IMR-90 (cell line): ENCODE data around the gene REEP2. TPM values are rescaled to one million over a fixed set of nuclear protein-coding genes. Genes with fewer than 3 reads are reported as not detected.

ENCODE experiments used
- ATAC-seq: fragments of 200-7000 bp; cut with Tn5 transposase; 2 replicates; pipeline ENCODE4 v1.9.1; 2020; ENCODE audit warnings: low read depth, mild to moderate bottlenecking, moderate library complexity
- BruUV-seq: library from RNA; stranded (reverse); fragments of 400-500 nt; replicated peaks from 2 replicates; lab custom pipeline; 2021; lab: Mats Ljungman, UMichigan
- CTCF ChIA-PET: fragments of 300-600 bp; formaldehyde crosslinking; extraction: SDS; loops from one replicate; lab custom pipeline; 2021; ENCODE audit warnings: antibody characterized with exemption; lab: Yijun Ruan, JAX
- POLR2A ChIA-PET: fragments of 300-600 bp; sonication (Branson Sonifier 250); formaldehyde crosslinking; loops from one replicate; lab custom pipeline; 2022; ENCODE audit warnings: antibody characterized with exemption; ENCODE audit not compliant: unreplicated experiment; lab: Charles Lee
- DNase-seq: peaks from one replicate; pipeline ENCODE4 v3.0.0; 2013
- H2AFZ ChIP-seq: replicated peaks from 2 replicates; pipeline ENCODE3; 2013; ENCODE audit warnings: low read length, mild to moderate bottlenecking; ENCODE audit not compliant: poor library complexity
- H2AK5ac ChIP-seq: 2 replicates; pipeline ENCODE4 v1.6.1; 2013; ENCODE audit warnings: low read depth, low read length, inconsistent platforms
- H2AK9ac ChIP-seq: replicated peaks from 2 replicates; pipeline ENCODE3; 2013; ENCODE audit warnings: mild to moderate bottlenecking, low read depth, low read length, moderate library complexity; ENCODE audit not compliant: poor library complexity
- H2BK120ac ChIP-seq: 2 replicates; pipeline ENCODE4 v1.6.1; 2013; ENCODE audit warnings: low read depth, low read length, inconsistent platforms
- H2BK15ac ChIP-seq: 3 replicates; pipeline ENCODE4 v1.6.1; 2013; ENCODE audit warnings: low read depth, low read length, inconsistent platforms
- H2BK20ac ChIP-seq: 2 replicates; pipeline ENCODE4 v1.6.1; 2013; ENCODE audit warnings: low read depth, mild to moderate bottlenecking, inconsistent platforms, low read length, moderate library complexity
- H2BK5ac ChIP-seq: 2 replicates; pipeline ENCODE4 v1.6.1; 2013; ENCODE audit warnings: mild to moderate bottlenecking, low read depth, low read length, inconsistent platforms; ENCODE audit not compliant: poor library complexity, severe bottlenecking
- H3K14ac ChIP-seq: replicated peaks from 2 replicates; pipeline ENCODE4 v1.6.1; 2013; ENCODE audit warnings: low read depth, low read length, inconsistent platforms
- H3K18ac ChIP-seq: 2 replicates; pipeline ENCODE4 v1.6.1; 2013; ENCODE audit warnings: low read depth, low read length, control low read depth
- H3K23ac ChIP-seq: 2 replicates; pipeline ENCODE4 v1.6.1; 2013; ENCODE audit warnings: low read depth, low read length, inconsistent platforms
- H3K27ac ChIP-seq: 2 replicates; pipeline ENCODE4 v1.5.1; 2013; ENCODE audit warnings: mild to moderate bottlenecking, control low read depth, low read length; ENCODE audit not compliant: insufficient read depth
- H3K27me3 ChIP-seq: 2 replicates; pipeline ENCODE4 v1.6.1; 2013; ENCODE audit warnings: low read length; ENCODE audit not compliant: control insufficient read depth, insufficient read depth
- H3K36me3 ChIP-seq: 2 replicates; pipeline ENCODE4 v1.6.1; 2013; ENCODE audit warnings: low read length, mixed read lengths; ENCODE audit not compliant: control insufficient read depth, insufficient read depth
- H3K4ac ChIP-seq: 2 replicates; pipeline ENCODE4 v1.6.1; 2013; ENCODE audit warnings: low read depth, low read length, inconsistent platforms
- H3K4me1 ChIP-seq: 2 replicates; pipeline ENCODE4 v1.6.1; 2013; ENCODE audit warnings: low read length, mixed read lengths; ENCODE audit not compliant: control insufficient read depth, insufficient read depth
- H3K4me2 ChIP-seq: 2 replicates; pipeline ENCODE4 v1.6.1; 2013; ENCODE audit warnings: low read depth, mild to moderate bottlenecking, control low read depth, low read length, moderate library complexity
- H3K4me3 ChIP-seq: 2 replicates; pipeline ENCODE4 v1.5.1; 2013; ENCODE audit warnings: low read depth, mild to moderate bottlenecking, control low read depth, low read length, moderate library complexity; ENCODE audit not compliant: insufficient read depth
- H3K56ac ChIP-seq: 2 replicates; pipeline ENCODE4 v1.6.1; 2013; ENCODE audit warnings: low read length, inconsistent platforms; ENCODE audit not compliant: insufficient read depth; ENCODE audit errors: extremely low read depth
- H3K79me1 ChIP-seq, 2 experiments: 2 replicates each; pipeline ENCODE4 v1.6.1; 2013; ENCODE audit warnings: low read length in 2 of 2, inconsistent platforms in 1 of 2, low read depth in 1 of 2
- H3K9ac ChIP-seq: 2 replicates; pipeline ENCODE4 v1.6.1; 2013; ENCODE audit warnings: low read depth, low read length, control low read depth
- H3K9me1 ChIP-seq: 2 replicates; pipeline ENCODE4 v1.6.1; 2013; ENCODE audit warnings: low read length, inconsistent platforms; ENCODE audit not compliant: insufficient read depth
- H3K9me3 ChIP-seq: 2 replicates; pipeline ENCODE4 v1.6.1; 2013; ENCODE audit warnings: low read length; ENCODE audit not compliant: control insufficient read depth, insufficient read depth
- H4K20me1 ChIP-seq: 2 replicates; pipeline ENCODE4 v1.6.1; 2013; ENCODE audit warnings: low read length, inconsistent platforms; ENCODE audit not compliant: insufficient read depth
- H4K5ac ChIP-seq: 2 replicates; pipeline ENCODE4 v1.6.1; 2013; ENCODE audit warnings: mild to moderate bottlenecking, low read depth, low read length, control low read depth
- H4K8ac ChIP-seq, 2 experiments: 2 replicates each; pipeline ENCODE4 v1.6.1; 2013; ENCODE audit warnings: low read depth in 2 of 2, low read length in 2 of 2, control low read depth in 1 of 2, inconsistent platforms in 1 of 2
- H4K91ac ChIP-seq: 2 replicates; pipeline ENCODE4 v1.6.1; 2013; ENCODE audit warnings: low read depth, low read length, inconsistent platforms; ENCODE audit not compliant: insufficient read depth
- RAD21 ChIP-seq: IDR thresholded peaks from 2 replicates; pipeline ENCODE4 v1.6.1; 2012; ENCODE audit warnings: low read length, improper control_type of control experiment
- WGBS, 2 experiments: methylation state at CpG; one replicate each; pipeline versions ENCODE4 v1.1.5 to v1.1.7; 2013; ENCODE audit warnings: missing lambda C conversion rate in 2 of 2; ENCODE audit not compliant: insufficient read length in 1 of 2; ENCODE audit errors: extremely low coverage in 2 of 2; 5-methylcytosine and 5-hydroxymethylcytosine counted together
- dilution Hi-C: fragments of 300-500 bp; cut with HindIII; formaldehyde crosslinking; loops from one replicate; pipeline ENCODE4 v1.14.3; 2018; ENCODE audit warnings: low sequenced_read_pairs; ENCODE audit not compliant: unreplicated experiment
- in situ Hi-C: fragments of 300-500 bp; cut with MboI; formaldehyde crosslinking; loops from 3 replicates; pipeline ENCODE4 v1.14.3; 2019; ENCODE audit warnings: low sequenced_read_pairs, inconsistent platforms, mixed read lengths
- intact Hi-C: fragments of 100-400 bp; cut with micrococcal nuclease; formaldehyde crosslinking; loops from 2 replicates; pipeline ENCODE4 v1.10.0; 2022
- polyA plus RNA-seq, 3 experiments: library from polyadenylated mRNA; depleted of rRNA; stranded (reverse); fragments of >200 nt; gene quantifications; 2 replicates each; pipeline ENCODE4 v1.2.3, GENCODE V29; 2012; ENCODE audit warnings: low replicate concordance in 1 of 3
- total RNA-seq: library from RNA; depleted of rRNA; stranded (reverse); fragments of >200 nt; gene quantifications from 2 replicates; pipeline ENCODE4 v1.2.3, GENCODE V29; 2012

REEP2 gene
- total and polyA plus RNA-seq, 2 of the 4 experiments (the other 2 are of a cell fraction) = 12.4 to 17.0 TPM

DNA sequence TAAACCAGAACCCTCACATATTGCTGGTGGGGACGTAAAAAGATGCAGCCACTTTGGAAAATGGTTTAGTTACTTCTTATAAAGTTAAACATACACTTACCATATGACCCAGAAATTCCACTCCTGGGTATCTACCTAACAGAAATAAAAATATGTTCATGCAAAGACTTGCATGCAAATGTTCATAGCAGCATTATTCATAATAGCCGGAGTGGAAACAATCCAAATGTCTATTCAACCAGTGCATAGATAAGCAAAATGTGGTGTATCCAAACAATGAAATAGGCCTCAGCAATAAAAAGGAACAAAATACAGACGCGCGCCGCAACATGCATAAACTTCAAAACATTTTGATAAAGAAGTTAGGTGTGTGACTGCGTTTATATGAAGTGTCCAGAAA lies 38.1 kb downstream of the REEP2 start:
- H3K4me2 ChIP-seq = no peak overlapping the region
- H3K4ac ChIP-seq = no peak overlapping the region
- H4K5ac ChIP-seq = no peak overlapping the region
- dilution Hi-C loops = no loop called here
- H4K20me1 ChIP-seq = no peaks in the 10 kb centered on the region
- no CpG with 5 or more reads among the region's 7 CpGs for WGBS, 2 experiments
- H3K23ac ChIP-seq = no peak overlapping the region
- H3K79me1 ChIP-seq = no peaks in the 10 kb centered on the region
- H3K9me3 ChIP-seq = no peaks in the 10 kb centered on the region
- DNase-seq (no peak), ATAC-seq (no peak; the same call in 1 of the 2 replicates)
- no peak overlapping the region for H4K8ac ChIP-seq
- H4K91ac ChIP-seq = no peak overlapping the region
- no peak overlapping the region for H2BK120ac ChIP-seq
- in situ Hi-C loops = no loop called here
- no peaks in the 10 kb centered on the region for H3K4me1 ChIP-seq
- no peak overlapping the region for H2BK15ac ChIP-seq
- no peak overlapping the region for H3K27ac ChIP-seq
- no peak overlapping the region for H3K14ac ChIP-seq
- TF ChIP-seq RAD21 = no peak
- H3K9me1 ChIP-seq = no peaks in the 10 kb centered on the region
- H2BK20ac ChIP-seq = no peak overlapping the region
- ChIA-PET POLR2A (no interaction called here), CTCF (no interaction called here)
- H2AK9ac ChIP-seq = no peak overlapping the region
- no peak overlapping the region for H2BK5ac ChIP-seq
- peaks cover 7% of the 10 kb centered on the region; the same call in 1 of the 2 replicates for H3K27me3 ChIP-seq
- no peak overlapping the region for H3K56ac ChIP-seq
- no peak overlapping the region for H3K9ac ChIP-seq
- no peaks in the 10 kb centered on the region for H3K36me3 ChIP-seq
- intact Hi-C loops = no loop called here
- H3K18ac ChIP-seq = no peak overlapping the region
- no TSS peak for BruUV-seq
- no peak overlapping the region for H2AK5ac ChIP-seq
- H2AFZ ChIP-seq = no peak overlapping the region
- H3K4me3 ChIP-seq = no peak overlapping the region
